HG03280 (cell line): ENCODE results near the gene CCDC8.
"Not testable (repeated sequence)": the region's sequence is repeated elsewhere in the genome, so short reads cannot be mapped to it uniquely, and the experiment has no call there.

Source experiments
- ATAC-seq: cut with Tn5 transposase; IDR thresholded peaks from one replicate; pipeline ENCODE4 v1.9.1; 2021; ENCODE audit warnings: mild to moderate bottlenecking, moderate library complexity; ENCODE audit not compliant: unreplicated experiment

The CCDC8 gene

DNA sequence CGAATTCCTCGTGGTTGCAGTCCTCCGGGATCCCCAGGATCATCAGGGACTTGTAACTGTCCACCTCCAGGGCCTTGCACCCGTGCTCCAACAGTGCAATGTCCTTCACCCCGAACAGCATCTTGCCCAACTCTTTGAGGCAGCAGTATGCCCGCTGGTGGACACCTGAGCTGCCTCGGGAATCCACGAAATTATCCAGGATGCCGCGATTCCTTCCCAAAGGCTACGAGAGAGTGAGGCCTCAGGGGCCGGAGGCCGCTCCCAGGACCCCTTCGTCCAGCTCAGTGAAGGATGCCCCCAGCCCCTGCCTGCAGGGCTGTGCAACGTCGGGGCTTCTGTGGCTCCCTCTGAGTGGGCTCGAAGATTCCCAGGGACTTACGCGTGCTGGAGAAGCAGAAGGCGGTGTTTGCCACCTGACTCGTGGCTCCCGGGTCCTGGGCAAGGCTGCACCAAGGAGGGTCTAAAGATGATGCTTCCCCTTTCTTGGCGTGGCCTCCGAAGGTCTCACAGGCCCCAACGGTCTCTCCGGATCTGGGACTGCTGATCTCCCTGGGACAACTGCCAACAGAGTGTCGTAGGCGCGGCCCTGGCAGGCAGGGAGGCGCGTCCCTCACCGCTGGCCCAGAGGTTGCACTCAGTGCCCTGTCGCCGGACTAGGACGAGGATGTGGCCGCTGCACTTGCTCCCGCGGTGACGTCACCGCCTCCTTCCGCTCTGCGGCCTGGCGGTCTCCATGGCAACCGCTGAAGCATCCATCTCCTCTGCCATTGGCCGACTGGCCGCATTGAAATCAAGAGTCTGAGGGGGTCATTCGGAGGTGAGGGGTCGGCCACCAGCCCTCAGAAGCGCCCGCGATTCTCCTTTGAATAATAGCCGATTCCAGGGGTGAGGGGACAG is 15.1 kb upstream of the CCDC8 start, which contains the start of gene PNMA8C:
Gene PNMA8C (minus strand): TSS at position 698 of the 897 bp plus-strand sequence. CDS start 577 bp downstream, at position 121.
- no peak for ATAC-seq

DNA sequence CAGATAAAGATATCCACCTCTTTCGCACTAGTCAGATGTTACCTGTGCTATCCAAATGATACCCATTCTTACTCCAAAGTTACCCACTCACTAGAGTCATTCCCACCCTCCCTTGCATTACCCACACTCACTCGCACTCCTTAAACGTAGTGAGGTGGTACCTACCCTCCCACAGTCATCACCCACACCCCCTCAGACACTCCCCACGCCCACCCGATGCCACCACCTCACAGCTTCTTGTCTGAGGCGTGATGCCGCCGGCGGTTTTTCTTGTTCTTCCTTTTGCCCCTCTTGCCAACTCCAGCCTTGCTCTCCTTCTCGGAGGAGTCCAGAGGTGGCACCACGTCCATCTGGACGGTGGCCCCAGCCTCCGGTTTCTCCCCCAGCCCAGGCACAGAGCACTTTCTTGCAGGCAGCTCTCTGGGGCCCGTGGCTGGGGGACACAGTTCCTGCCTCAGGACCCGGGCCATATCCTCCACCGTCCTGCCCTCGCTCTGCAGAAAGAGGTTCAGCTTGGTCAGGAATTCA is 14.2 kb upstream of the CCDC8 start:
- no peak for ATAC-seq

DNA sequence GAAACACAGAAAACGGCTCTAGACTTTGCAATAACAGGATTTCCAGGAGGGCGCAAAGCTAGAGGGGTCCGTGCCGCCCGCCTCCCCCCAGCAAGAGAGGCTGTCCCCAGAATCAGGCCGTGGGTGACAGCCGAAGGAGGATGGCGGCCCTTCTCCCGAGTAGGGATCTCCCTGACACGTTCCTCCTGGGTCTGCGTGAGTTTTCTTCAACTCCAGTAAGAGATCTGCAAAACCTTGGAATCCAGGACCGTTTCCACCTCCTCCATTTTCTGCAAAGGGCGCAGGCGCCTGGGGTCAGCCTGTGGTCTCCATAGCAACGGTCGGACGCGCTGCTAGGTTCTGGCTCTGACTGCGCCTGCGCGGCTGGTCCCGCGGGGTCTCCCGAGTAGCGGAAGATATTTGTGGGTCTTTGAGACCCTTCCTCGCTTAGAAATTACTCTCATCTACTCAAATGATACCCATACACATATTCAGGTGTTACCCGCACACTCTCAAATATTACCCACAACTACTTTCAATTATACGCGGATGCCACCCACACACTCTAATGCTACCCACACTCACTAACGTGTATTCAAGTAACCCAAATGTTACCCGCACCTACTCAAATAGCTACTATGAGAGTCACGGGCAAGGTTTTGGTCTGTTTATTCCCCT is 13.3 kb upstream of the CCDC8 start:
- ATAC-seq: no peak

DNA sequence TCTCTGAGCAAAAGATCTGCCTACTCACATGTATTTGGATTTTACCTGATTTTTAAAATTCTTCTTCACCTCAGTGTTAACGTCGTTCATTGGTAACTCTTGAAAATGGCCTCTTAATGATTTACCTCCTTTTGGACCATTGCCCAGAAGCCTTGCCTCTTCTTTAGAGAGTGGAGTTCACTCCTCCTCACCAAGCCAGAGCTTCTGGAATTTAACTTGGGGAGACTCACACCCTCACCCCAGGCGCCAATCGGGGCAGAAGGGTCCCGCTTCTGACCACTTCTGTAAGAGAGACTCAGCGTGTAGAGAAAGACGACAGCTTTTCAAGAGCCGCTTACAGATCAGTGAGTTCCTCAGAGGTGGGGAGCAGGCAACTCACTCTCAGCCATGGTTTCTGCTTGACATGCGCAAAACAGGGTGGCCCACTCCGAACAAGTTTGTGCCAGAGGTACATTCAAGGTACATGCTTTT is 12.7 kb upstream of the CCDC8 start:
- no peak for ATAC-seq

DNA sequence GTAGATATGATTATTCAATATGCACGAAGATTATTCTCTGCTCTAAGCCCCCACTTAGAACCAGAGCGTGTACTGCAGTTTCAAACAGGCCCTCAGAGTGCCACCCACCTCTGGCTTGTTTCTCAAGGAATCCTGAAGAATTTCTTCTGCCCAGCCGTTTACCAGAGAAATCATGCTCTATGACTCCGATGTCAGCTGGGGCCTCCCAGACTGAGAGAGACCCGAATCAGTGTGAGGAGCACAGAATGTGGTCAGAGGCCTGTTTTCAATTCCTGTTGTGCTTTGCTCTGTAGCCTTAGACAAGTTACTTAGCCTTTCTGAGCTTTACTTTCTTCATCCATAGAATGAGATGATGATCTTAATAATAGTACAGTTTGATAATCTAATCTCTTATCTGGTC is 9.8 kb upstream of the CCDC8 start:
- ATAC-seq: no peak

DNA sequence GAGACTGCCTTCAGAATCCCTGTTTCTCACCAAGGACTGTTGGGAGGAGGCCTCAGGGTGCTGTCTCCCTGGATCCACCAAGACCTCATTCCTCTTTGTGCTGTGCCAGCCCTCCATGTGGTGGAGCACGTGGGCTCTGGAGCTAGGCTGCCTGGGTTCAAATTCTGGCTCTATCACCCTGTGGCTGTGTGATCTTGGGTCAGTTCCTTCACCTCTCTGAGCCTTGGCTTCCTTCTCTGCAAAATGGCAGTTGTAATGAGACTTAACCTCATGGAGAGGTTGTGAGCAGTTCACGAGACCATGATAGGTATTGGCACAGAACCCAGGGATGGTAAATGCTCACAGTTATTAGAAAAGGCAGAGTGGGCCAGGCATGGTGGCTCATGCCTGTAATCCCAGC is 9.0 kb upstream of the CCDC8 start:
- ATAC-seq: no peak

DNA sequence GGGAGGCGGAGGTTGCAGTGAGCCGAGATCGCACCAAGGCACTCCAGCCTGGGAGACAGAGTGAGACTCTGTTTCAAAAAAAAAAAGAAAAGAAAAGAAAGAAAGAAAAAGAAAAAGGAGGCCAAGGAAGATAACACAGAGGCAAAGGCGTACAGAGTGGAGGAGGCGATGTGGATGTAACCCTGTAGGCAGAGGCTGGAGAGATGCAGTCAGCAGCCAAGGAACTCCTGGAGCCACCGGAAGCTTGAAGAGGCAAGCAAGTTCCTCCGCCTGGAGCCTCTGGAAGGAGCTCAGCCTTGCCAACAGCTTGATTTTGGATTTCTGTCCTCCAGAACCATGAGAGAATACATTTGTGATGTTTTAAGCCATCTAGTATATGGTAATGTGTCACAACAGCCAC is 6.7 kb upstream of the CCDC8 start:
- ATAC-seq: no peak

DNA sequence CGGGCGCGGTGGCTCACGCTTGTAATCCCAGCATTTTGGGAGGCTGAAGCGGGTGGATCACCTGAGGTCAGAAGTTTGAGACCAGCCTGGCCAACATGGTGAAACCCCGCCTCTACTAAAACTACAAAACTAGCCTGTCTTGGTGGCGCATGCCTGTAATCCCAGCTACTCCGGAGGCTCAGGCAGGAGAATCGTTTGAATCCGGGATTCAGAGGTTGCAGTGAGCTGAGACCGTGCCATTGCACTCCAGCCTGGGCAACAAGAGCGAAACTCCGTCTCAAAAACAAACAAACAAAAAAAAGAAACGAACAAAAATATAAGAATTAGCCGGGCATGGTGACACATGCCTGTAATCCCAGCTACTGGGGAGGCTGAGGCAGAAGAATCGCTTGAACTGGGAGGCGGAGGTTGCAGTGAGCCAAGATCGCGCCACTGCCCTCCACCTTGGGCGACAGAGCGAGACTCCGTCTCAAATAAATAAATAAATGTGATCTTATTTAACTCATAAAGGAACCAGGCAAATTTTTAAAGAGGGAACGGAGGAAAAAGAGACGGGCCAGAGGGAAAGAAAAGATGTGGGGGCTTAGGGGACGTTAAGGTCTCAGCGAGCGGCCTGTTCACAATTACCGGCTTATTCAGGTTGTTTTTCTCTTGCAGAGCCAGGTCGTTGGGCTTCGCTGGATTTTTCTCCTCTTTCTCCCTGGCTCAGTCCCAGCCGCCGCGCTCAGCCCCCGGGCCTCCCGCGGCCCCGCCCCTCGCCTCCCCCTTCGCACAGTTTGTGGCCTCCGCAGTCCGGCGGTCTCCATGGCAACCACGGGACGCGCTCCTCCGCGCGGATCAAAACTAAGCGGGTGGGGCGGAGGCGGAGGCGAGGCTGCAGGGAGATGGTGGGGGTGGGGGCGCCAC is 2.7 kb upstream of the CCDC8 start:
- not testable (repeated sequence) for ATAC-seq

DNA sequence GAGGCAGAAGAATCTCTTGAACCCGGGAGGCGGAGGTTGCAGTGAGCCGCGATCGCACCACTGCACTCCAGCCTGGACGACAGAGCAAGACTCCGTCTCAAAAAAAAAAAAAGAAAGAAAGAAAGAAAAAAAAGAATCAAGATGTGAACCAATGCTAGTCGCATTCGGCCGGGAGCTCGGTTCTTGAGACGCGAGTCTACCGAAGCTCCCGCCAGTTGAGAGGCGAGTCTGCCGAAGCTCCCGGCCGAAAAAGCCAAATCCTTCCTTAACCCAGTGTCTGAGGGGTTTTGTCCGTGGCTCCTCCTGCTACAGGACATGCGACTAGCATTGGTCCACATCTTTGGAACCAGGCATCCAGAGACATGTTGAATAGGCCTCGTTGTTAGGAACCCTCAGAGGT is 1.5 kb upstream of the CCDC8 start:
- ATAC-seq: not testable (repeated sequence)

DNA sequence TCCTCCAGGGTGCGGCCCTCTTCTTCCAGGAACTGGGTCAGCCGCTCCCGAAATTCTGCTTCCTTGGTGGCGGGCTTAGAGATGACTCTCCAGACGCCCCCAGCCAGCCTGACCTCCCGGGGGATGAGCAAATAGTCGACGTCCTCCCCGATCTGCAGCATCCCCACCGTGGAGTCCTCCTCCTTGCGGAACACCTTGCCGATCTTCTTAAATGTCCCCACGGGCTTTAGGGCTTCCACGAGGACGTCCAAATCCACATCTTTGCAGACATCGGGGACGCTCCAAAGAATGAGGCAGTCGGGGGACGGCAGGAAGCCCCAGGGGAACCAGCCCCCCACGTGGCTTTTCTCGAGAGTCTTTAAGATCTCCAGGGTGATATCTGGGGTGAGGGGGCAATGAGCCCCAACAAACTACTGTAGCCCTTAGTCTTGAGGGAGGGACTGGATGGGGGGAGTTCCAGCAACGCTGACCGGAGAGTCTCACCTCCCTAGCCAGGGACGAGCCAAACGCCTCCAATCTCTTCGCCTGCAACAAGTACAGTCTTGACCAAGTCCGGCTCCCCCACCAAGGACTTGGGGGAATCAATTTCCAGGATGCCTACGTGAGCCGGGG is 608 bp downstream of the CCDC8 start:
- no peak for ATAC-seq

DNA sequence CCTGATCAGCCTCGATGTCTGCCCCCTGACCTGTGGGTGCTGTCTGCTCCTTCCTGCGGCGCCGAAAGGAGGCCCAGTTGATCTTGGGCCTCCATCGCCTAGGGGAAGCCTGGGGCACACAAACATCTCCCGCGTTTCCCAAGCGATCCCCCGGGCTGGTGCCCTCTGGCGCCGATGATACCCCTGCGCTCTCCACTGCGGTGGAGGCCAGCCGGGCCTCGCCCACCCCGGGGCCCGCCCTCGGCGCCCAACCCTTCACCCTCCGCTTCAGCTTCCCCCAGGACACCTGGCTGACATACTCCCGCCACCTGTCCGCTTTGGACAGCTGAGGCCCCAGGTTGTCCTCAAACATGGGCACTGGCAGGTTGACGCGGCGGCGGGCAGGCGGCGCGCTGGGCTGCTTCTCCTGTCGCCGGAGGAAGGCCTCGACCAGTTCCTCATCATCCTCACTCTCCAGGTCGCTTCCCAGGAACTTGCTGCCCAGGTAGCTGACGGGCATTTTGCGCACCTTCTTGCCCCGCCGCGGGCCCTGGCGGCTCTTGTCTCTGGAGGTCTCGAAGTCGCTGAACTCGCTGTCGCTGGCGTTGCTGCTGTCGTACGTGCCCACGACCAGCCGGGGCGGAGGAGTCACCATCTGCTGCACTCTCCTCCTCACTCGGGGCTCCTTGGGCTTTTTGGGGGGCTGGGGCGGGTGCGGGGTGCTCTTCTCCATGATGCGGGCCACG is 1.3 kb downstream of the CCDC8 start:
- no peak for ATAC-seq

DNA sequence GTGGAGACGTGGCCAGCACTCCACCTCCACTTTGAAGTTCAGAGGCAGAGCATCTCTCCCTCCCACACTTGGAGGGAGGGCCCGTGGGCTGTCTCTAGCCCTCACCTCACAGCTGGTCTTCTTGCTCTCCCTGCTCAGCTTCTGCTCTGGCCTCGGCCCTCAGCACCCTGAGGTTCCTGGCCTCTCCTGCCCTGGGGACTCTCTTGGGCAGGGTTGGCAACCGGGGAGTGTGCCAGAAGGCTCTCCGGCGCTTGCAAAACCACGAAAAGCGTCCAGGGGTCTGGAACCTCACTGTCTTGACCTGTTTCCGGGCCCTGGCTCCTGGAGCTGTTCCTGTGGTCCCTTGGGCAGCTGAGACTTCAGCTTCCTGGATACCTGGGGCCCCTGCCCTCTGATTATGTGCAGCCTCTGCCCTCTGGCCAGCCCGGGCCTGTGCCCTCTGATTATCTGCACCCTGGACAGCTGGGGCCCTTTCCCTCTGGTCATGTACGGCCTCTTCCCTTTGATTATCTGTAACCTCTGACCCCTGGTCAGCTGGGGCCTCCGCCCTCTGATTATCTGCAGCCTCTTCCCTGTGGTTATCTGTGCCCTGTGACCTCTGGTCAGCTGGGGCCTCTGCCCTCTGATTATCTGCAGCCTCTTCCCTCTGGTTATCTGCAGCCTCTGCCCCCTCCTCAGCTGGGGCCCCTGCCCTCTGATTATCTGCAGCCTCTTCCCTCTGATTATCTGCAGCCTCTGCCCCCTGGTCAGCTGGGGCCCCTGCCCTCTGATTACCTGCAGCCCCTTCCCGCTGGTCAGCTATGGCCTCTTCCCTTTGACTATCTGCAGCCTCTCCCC is 2.1 kb downstream of the CCDC8 start:
- no peak for ATAC-seq

DNA sequence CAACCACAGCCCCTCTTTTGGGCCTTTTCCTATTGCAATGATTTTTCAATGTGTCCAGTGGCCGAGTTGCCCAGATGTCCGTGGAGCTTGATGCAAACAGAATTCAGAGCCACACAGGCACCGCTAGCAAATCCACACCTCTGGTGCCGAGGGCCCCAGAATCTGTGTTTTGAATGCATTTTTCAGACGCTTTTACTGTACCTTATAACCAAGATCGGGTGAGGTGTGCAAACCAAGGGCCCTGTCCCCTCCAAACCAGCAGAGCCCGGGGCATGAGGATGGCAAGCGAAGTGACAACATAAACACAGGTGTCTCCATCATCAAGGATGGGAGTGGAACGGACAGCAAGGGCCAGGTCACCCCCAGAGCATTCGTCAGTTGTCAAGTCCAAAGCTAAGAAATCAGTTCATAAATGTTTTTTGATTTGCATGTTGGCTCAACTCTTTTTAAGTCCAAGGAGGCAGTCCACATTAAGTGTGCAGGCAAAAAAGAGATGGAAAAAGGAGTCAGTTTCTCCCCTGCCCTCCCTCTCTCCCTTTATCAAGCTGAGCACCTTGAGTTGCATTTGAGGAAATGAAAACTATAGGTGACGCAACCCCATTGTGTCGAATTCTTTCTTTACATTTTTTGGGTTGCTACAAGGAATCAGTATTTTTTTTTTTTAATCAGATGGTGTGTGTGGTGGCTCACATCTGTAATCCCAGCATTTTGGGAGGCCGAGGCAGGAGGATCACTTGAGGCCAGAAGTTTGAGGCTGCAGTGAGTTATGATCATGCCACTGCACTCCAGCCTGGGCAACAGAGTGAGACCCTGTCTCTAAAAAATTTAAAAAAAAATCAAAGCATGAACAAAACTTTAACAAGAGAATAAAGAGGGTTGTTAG is 2.9 kb downstream of the CCDC8 start:
- ATAC-seq: no peak

DNA sequence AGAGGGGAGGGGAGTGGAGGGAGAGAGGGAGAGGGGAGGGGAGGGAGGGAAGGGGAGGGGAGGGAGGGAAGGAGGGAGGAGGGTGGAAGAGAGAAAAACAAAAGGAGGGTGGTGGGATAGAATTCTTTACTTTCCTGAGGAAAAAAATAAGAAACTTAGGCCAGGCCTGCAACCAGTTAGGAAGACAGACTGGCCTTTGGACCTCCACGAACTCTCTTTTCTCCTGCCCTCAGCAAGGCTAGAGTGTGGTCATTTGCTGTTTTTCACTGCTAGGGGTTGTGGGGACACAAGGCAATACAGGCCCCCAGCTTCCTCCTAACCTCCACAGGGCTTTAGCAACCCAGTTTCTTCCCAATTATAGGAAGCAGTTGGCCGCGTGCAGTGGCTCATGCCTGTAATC is 4.2 kb downstream of the CCDC8 start:
- ATAC-seq: no peak

DNA sequence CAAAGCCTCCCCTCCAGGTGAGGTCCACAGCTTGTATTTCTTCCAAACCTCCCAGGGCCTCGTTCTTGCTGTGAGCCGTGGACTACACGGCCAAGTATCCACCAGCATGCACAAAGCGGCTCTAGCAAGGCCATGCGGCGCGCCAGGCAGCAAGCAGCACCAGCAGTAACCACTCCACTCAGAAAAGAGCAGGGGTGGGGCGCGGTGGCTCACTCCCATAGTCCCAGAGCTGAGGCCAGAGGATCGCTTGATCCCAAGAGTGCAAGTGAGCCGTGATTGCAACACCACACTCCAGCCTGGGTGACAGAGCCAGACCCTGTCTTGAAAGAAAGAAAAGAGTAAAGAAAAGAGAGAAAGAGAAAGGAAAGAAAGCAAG is 4.7 kb downstream of the CCDC8 start:
- no peak for ATAC-seq

DNA sequence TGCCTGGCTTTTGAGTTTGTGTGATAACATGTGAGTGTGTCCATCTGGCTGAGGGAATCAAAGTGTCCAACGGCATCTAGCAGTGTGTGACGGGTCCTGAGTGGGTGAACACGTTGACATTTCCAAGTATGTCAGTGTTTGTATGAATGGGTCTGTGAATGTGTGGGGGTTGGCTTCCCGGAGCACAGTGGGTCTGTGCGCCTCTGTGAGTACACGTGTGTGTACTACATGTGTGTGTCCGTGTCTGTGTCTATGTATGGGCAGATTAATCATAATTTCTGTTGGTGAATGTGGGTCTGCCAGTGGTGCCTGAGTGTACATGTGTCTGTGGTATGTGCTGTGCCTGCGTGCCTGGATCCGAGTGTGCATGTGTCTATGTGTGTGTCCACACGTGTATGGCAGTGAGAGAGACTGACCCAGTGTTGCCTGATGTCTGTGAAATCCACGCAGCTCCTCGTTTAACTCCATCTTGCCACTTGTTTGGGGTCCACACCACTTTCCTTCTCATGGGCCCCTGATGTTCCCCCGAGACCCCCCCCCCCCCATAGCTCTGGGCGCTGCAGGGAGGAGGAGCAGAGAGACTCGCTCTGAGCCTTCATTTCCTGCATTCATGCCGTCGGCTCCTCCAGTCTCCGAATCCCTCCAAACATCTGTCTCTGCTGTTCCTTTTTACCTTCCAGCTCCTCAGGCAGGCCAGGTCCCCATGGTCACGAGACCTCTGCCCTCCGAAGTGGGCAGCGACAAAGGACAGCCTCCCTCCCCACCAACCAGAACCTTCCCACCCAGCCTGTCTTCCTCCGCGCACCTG is 5.3 kb downstream of the CCDC8 start:
- ATAC-seq: no peak

DNA sequence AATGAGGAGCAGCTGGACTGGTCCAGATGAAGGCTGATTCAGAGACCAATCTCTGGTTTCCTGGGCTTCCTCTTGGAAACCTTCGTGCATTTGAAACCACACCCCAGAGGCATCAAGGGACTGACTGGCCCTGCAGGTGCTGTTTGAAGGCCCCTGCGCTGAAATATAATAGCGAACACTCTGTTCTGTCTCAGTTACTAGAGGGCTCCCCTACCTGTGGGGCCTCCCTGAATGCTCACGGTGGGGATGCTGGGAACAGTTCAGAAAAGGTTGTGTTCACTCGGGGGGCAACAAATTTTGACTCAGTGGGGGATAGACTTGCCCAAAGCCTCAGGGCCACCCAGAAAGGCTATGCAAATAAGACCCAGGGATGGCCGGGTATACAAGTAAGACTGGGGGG is 6.4 kb downstream of the CCDC8 start:
- no peak for ATAC-seq
